Activated T-cell treated with anti-CD3 and anti-CD28 coated beads, Interleukin-2, amount 50 U/mL, for 72 hours (primary cell): ENCODE data around the gene USB1. TPM values are rescaled to one million over a fixed set of nuclear protein-coding genes. Genes with fewer than 3 reads are reported as not detected.

Experiments
- ATAC-seq, 2 donors: fragments of 150-1000 bp; cut with Tn5 transposase; replicated peaks in 1 of 2; 2 replicates each; pipeline ENCODE4 v1.10.0; 2021; ENCODE audit warnings: moderate library complexity in 2 of 2, mild to moderate bottlenecking in 1 of 2
- DNase-seq, 2 donors: peaks; one replicate each; pipeline ENCODE4 v3.0.0; 2021 to 2022; ENCODE audit warnings: mixed read lengths in 1 of 2
- H3K27ac Mint-ChIP-seq: one replicate; pipeline ENCODE4 v1.8.0; 2022; ENCODE audit warnings: mild to moderate bottlenecking, moderate library complexity, mixed read lengths
- H3K27me3 Mint-ChIP-seq: one replicate; pipeline ENCODE4 v1.8.0; 2022; ENCODE audit warnings: low read depth, mixed read lengths
- H3K36me3 Mint-ChIP-seq, 2 donors: one replicate each; pipeline ENCODE4 v1.8.0; 2022; ENCODE audit warnings: mixed read lengths in 2 of 2, mild to moderate bottlenecking in 1 of 2; ENCODE audit not compliant: insufficient read depth in 2 of 2
- H3K4me1 Mint-ChIP-seq: one replicate; pipeline ENCODE4 v1.8.0; 2022; ENCODE audit warnings: low read depth, mixed read lengths
- H3K4me3 Mint-ChIP-seq, 2 donors: one replicate each; pipeline ENCODE4 v1.8.0; 2022; ENCODE audit warnings: mild to moderate bottlenecking in 2 of 2, mixed read lengths in 2 of 2, moderate library complexity in 2 of 2
- H3K9me3 Mint-ChIP-seq, 2 donors: one replicate each; pipeline ENCODE4 v1.8.0; 2022; ENCODE audit warnings: mixed read lengths in 2 of 2
- total RNA-seq, 2 donors: library from RNA; stranded (reverse); gene quantifications; one replicate each; pipeline ENCODE4 v1.2.3, GENCODE V29; 2022

USB1 gene
- total RNA-seq, 2 donors from 2014 or later: 38.9 to 45.0 TPM

GRCh38 chr16:58040945-58041627 lies 39.9 kb downstream of the USB1 start:
- Mint-ChIP-seq H3K27ac (no peak overlapping the region), H3K36me3 (no peaks in the 10 kb centered on the region), H3K27me3 (no peaks in the 10 kb centered on the region), H3K4me1 (no peaks in the 10 kb centered on the region), H3K4me3 (no peak overlapping the region), H3K9me3 (no peaks in the 10 kb centered on the region)
- DNase-seq: no peak
- ATAC-seq: no peak

GRCh38 chr16:58041628-58041955 lies 40.4 kb downstream of the USB1 start:
- no peak overlapping the region for H3K27ac Mint-ChIP-seq
- no peaks in the 10 kb centered on the region for H3K27me3 Mint-ChIP-seq
- DNase-seq (no peak), ATAC-seq (no peak)
- no peaks in the 10 kb centered on the region for H3K9me3 Mint-ChIP-seq
- H3K36me3 Mint-ChIP-seq: no peaks in the 10 kb centered on the region
- no peak overlapping the region for H3K4me3 Mint-ChIP-seq
- H3K4me1 Mint-ChIP-seq: no peaks in the 10 kb centered on the region

- Mint-ChIP-seq H3K27ac (no peak overlapping the region), H3K27me3 (no peaks in the 10 kb centered on the region), H3K9me3 (no peaks in the 10 kb centered on the region), H3K4me1 (no peaks in the 10 kb centered on the region), H3K36me3 (no peaks in the 10 kb centered on the region), H3K4me3 (no peak overlapping the region)
- no peak for DNase-seq
- no peak for ATAC-seq
Observed at GRCh38 chr16:58042001-58042885, 41.0 kb downstream of the USB1 start.

- Mint-ChIP-seq H3K27ac (no peak overlapping the region), H3K9me3 (no peaks in the 10 kb centered on the region), H3K4me3 (no peak overlapping the region), H3K27me3 (no peaks in the 10 kb centered on the region), H3K4me1 (no peaks in the 10 kb centered on the region), H3K36me3 (no peaks in the 10 kb centered on the region)
- ATAC-seq (no peak), DNase-seq (no peak)
Observed at GRCh38 chr16:58042886-58043515, 41.8 kb downstream of the USB1 start.

GRCh38 chr16:58043571-58044155 lies 42.5 kb downstream of the USB1 start:
- Mint-ChIP-seq H3K27me3 (no peaks in the 10 kb centered on the region), H3K36me3 (no peaks in the 10 kb centered on the region), H3K27ac (no peak overlapping the region), H3K4me1 (no peaks in the 10 kb centered on the region), H3K4me3 (no peak overlapping the region), H3K9me3 (no peaks in the 10 kb centered on the region)
- no peak for DNase-seq
- no peak for ATAC-seq

- H3K4me3 Mint-ChIP-seq: no peak overlapping the region
- H3K36me3 Mint-ChIP-seq: no peaks in the 10 kb centered on the region
- H3K9me3 Mint-ChIP-seq: no peaks in the 10 kb centered on the region
- H3K27me3 Mint-ChIP-seq: no peaks in the 10 kb centered on the region
- no peak overlapping the region for H3K27ac Mint-ChIP-seq
- H3K4me1 Mint-ChIP-seq: no peaks in the 10 kb centered on the region
- no peak for DNase-seq
- ATAC-seq: no peak
Observed at GRCh38 chr16:58044266-58045019, 43.2 kb downstream of the USB1 start.

GRCh38 chr16:58045096-58045495 lies 43.9 kb downstream of the USB1 start:
- Mint-ChIP-seq H3K27me3 (no peaks in the 10 kb centered on the region), H3K4me1 (no peaks in the 10 kb centered on the region)
- no peak for ATAC-seq

GRCh38 chr16:58046054-58046881 lies 45.1 kb downstream of the USB1 start:
- Mint-ChIP-seq H3K9me3 (no peaks in the 10 kb centered on the region), H3K4me3 (no peak overlapping the region), H3K27me3 (no peaks in the 10 kb centered on the region), H3K27ac (no peak overlapping the region), H3K36me3 (no peaks in the 10 kb centered on the region), H3K4me1 (no peaks in the 10 kb centered on the region)
- ATAC-seq: no peak
- DNase-seq: no peak

More at GRCh38 chr16:58045096-58045495, 43.9 kb downstream of the USB1 start:
- DNase-seq: no peak
- H3K4me3 Mint-ChIP-seq: no peak overlapping the region
- no peaks in the 10 kb centered on the region for H3K36me3 Mint-ChIP-seq
- no peaks in the 10 kb centered on the region for H3K9me3 Mint-ChIP-seq
- no peak overlapping the region for H3K27ac Mint-ChIP-seq

- Mint-ChIP-seq H3K27me3 (no peaks in the 10 kb centered on the region), H3K9me3 (no peaks in the 10 kb centered on the region), H3K4me1 (no peaks in the 10 kb centered on the region), H3K4me3 (no peak overlapping the region), H3K36me3 (no peaks in the 10 kb centered on the region), H3K27ac (no peak overlapping the region)
- ATAC-seq (no peak), DNase-seq (no peak)
Observed at GRCh38 chr16:58046936-58047335, 45.7 kb downstream of the USB1 start.

- Mint-ChIP-seq H3K4me3 (no peak overlapping the region), H3K9me3 (no peaks in the 10 kb centered on the region), H3K27ac (peak overlapping the region; percentile 19), H3K4me1 (no peaks in the 10 kb centered on the region), H3K36me3 (no peaks in the 10 kb centered on the region), H3K27me3 (no peaks in the 10 kb centered on the region)
- DNase-seq (no peak), ATAC-seq (no peak)
Observed at GRCh38 chr16:58047557-58048348, 46.5 kb downstream of the USB1 start.

GRCh38 chr16:58048494-58049231 lies 47.5 kb downstream of the USB1 start:
- Mint-ChIP-seq H3K27me3 (no peaks in the 10 kb centered on the region), H3K9me3 (no peaks in the 10 kb centered on the region), H3K4me1 (no peaks in the 10 kb centered on the region), H3K4me3 (no peak overlapping the region), H3K36me3 (no peaks in the 10 kb centered on the region), H3K27ac (no peak overlapping the region)
- no peak for DNase-seq
- ATAC-seq: no peak
